Measurements from ENCODE around the gene PIK3R1. TPM values are rescaled to one million over a fixed set of nuclear protein-coding genes. Genes with fewer than 3 reads are reported as not detected.

The PIK3R1 gene
- total RNA-seq, 1 experiment from 2014 or later, result 11.3 TPM

- H4K20me1 ChIP-seq (ENCODE audit: control insufficient read depth, insufficient read depth, insufficient read length), result no peaks in the 10 kb centered on the region
- no peak overlapping the region for H2BK5ac ChIP-seq (ENCODE audit: insufficient read length, low read length)
- WGBS (ENCODE audit: extremely low coverage, insufficient read length, low lambda C conversion rate), result no CpG with 5 or more reads among the region's 7 CpGs
- H2BK120ac ChIP-seq (ENCODE audit: low read depth, low read length, poor library complexity, severe bottlenecking), result no peak overlapping the region
- no peak overlapping the region for H3K18ac ChIP-seq (ENCODE audit: insufficient read length, low read depth, low read length)
- H4K5ac ChIP-seq (ENCODE audit: insufficient read length, low read depth, low read length), result no peak overlapping the region
- H3K4me1 Mint-ChIP-seq, result peaks cover 15% of the 10 kb centered on the region in 2 experiments
- H3K4me1 ChIP-seq (ENCODE audit: insufficient read depth, low read length), result no peaks in the 10 kb centered on the region
- H3K23me2 ChIP-seq (ENCODE audit: insufficient read length, low read depth, low read length, poor library complexity, severe bottlenecking), result peaks cover 6% of the 10 kb centered on the region
- no peak overlapping the region for H3K27ac ChIP-seq (ENCODE audit: insufficient read length, low read depth, low read length)
- no peak overlapping the region for H2AFZ ChIP-seq (ENCODE audit: low read length)
- H3K27me3 ChIP-seq (ENCODE audit: insufficient read depth, low read length), result peaks cover 16% of the 10 kb centered on the region
- H4K91ac ChIP-seq (ENCODE audit: insufficient read length, low read depth, low read length), result no peak overlapping the region
- no peak overlapping the region for H2BK20ac ChIP-seq (ENCODE audit: low read depth, low read length, poor library complexity, severe bottlenecking)
- no peaks in the 10 kb centered on the region for H3K9me3 ChIP-seq (ENCODE audit: control insufficient read depth, low read depth, low read length)
- H2BK15ac ChIP-seq (ENCODE audit: low read depth, low read length), result no peak overlapping the region
- peaks cover 0 to 5% (median 0%) of the 10 kb centered on the region in 3 experiments; a peak in 2 of 7 replicates for H3K36me3 Mint-ChIP-seq (ENCODE audit: insufficient read depth in 1 of 3, low read depth in 3 of 3)
- H3K27me3 Mint-ChIP-seq (ENCODE audit: low read depth), result peaks cover 72% of the 10 kb centered on the region
- no peaks in the 10 kb centered on the region; a peak in 1 of 5 replicates for H3K9me3 Mint-ChIP-seq
- no peak for DNase-seq
- H3K79me1 ChIP-seq (ENCODE audit: insufficient read depth, low read depth, low read length, poor library complexity, severe bottlenecking), result no peaks in the 10 kb centered on the region
- peaks cover 3% of the 10 kb centered on the region; the same call in 1 of the 2 replicates for H3K79me2 ChIP-seq (ENCODE audit: insufficient read depth, low read length)
- H3K27ac Mint-ChIP-seq, result no peak overlapping the region
- no peak overlapping the region for H2BK12ac ChIP-seq (ENCODE audit: insufficient read length, low read depth, low read length)
- H3T11ph ChIP-seq (ENCODE audit: low read length), result no peak overlapping the region
- TF ChIP-seq, protein P1, sequence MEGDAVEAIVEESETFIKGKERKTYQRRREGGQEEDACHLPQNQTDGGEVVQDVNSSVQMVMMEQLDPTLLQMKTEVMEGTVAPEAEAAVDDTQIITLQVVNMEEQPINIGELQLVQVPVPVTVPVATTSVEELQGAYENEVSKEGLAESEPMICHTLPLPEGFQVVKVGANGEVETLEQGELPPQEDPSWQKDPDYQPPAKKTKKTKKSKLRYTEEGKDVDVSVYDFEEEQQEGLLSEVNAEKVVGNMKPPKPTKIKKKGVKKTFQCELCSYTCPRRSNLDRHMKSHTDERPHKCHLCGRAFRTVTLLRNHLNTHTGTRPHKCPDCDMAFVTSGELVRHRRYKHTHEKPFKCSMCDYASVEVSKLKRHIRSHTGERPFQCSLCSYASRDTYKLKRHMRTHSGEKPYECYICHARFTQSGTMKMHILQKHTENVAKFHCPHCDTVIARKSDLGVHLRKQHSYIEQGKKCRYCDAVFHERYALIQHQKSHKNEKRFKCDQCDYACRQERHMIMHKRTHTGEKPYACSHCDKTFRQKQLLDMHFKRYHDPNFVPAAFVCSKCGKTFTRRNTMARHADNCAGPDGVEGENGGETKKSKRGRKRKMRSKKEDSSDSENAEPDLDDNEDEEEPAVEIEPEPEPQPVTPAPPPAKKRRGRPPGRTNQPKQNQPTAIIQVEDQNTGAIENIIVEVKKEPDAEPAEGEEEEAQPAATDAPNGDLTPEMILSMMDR (conservative IDR thresholded peaks at IDR 0.05), result no peak
- no peak overlapping the region for H3K4ac ChIP-seq (ENCODE audit: low read depth, low read length)
- H3K23ac ChIP-seq (ENCODE audit: insufficient read length, low read depth, low read length), result no peak overlapping the region
- H2AK5ac ChIP-seq (ENCODE audit: insufficient read length, low read length), result no peak overlapping the region
- H3K4me3 Mint-ChIP-seq, result no peak overlapping the region
- no peak overlapping the region for H4K8ac ChIP-seq (replicated peaks; ENCODE audit: insufficient read length, low read depth, low read length)
- no peak overlapping the region for H3K4me2 ChIP-seq (ENCODE audit: insufficient read depth, insufficient read length, low read length)
- H3K9ac ChIP-seq (ENCODE audit: extremely low read depth, insufficient read length, low read length), result no peak overlapping the region
- no peak overlapping the region for H3K56ac ChIP-seq (ENCODE audit: insufficient read length, low read depth, low read length)
- no peak overlapping the region for H3K14ac ChIP-seq (ENCODE audit: insufficient read depth, low read length)
Observed at GRCh38 chr5:68220260-68220659, 4.7 kb downstream of the PIK3R1 start.

All from H9 (cell line).